ENCODE measurements around the gene PLA2G6. TPM values are rescaled to one million over a fixed set of nuclear protein-coding genes. Genes with fewer than 3 reads are reported as not detected.
"Not testable (repeated sequence)": the region's sequence is repeated elsewhere in the genome, so short reads cannot be mapped to it uniquely, and the experiment has no call there.

PLA2G6 gene
- total and polyA plus RNA-seq, 2 of the 4 experiments (the other 2 are of a cell fraction) = 6.1 to 10.3 TPM

DNA sequence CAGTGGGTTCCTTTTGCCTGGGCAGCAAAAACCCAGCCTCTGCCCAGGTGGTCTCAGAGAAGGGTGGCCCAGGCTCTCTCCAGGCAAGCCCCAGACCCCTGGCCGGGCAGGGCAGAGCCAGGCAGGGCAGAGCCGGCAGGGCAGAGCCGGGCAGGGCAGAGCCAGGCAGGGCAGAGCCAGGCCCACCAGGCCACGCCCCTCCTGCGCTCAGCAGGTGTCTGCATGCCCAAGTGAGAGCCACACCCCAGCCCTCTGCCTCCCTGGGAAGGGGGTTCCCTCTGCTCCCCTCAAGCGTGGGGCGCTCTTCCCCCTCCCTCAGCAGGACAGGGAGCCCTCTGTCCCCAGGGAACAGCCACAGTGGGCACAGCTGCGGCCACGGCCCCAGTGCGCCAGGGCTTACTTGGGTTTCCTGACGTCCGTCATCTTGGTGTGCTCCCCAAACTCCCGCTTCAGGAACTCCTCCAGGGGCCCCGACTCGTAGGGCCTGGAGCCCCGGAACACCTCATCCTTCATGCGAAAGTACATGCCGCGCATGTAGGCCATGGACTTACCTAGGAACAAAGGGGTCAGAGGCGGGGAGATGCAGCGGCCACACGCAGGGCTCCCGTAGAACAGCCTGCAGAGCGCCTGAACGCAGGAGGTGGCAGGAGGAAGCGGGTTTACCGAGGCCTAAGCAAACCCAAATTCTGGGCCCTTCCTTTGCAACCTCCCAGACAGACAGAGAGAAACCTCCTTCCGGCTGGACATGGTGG, 61.1 kb downstream of the PLA2G6 start:
- no peaks in the 10 kb centered on the region for H4K20me1 ChIP-seq (ENCODE audit: insufficient read depth, low read length)
- no peaks in the 10 kb centered on the region for H3K4me1 ChIP-seq (ENCODE audit: control insufficient read depth, insufficient read depth, low read length)
- H3K23ac ChIP-seq (ENCODE audit: low read depth, low read length) = no peak overlapping the region
- no peak overlapping the region for H3K4ac ChIP-seq (ENCODE audit: low read depth, low read length)
- peaks cover 3% of the 10 kb centered on the region; the same call in 1 of the 2 replicates for H3K27me3 ChIP-seq (ENCODE audit: control insufficient read depth, insufficient read depth, low read length)
- intact Hi-C loops (cut with micrococcal nuclease) (no loop called here), in situ Hi-C loops (cut with MboI; ENCODE audit: low sequenced_read_pairs) (no loop called here), dilution Hi-C loops (cut with HindIII; ENCODE audit: low sequenced_read_pairs, unreplicated experiment) (no loop called here)
- H3K36me3 ChIP-seq (ENCODE audit: control insufficient read depth, insufficient read depth, low read length) = no peaks in the 10 kb centered on the region
- no peak overlapping the region for H2BK20ac ChIP-seq (ENCODE audit: low read depth, low read length)
- no peak overlapping the region for H3K56ac ChIP-seq (ENCODE audit: extremely low read depth, insufficient read depth, low read length)
- DNase-seq (no peak), ATAC-seq (ENCODE audit: low read depth) (no peak)
- POLR2A ChIA-PET (ENCODE audit: unreplicated experiment) = no interaction called here
- H2BK5ac ChIP-seq (ENCODE audit: low read depth, low read length, poor library complexity, severe bottlenecking) = no peak overlapping the region
- no peak overlapping the region for H2BK15ac ChIP-seq (ENCODE audit: low read depth, low read length)
- no peak overlapping the region for H4K5ac ChIP-seq (ENCODE audit: low read depth, low read length)
- WGBS, 2 experiments (ENCODE audit: extremely low coverage in 2 of 2, insufficient read length in 1 of 2) = 83% methylated on average over 11 of the region's 28 CpGs; no CpG with 5 or more reads in 1 of the 2 experiments
- no peak overlapping the region for H3K4me3 ChIP-seq (ENCODE audit: insufficient read depth, low read depth, low read length)
- H3K18ac ChIP-seq (ENCODE audit: low read depth, low read length) = no peak overlapping the region
- no peak overlapping the region for H3K4me2 ChIP-seq (ENCODE audit: low read depth, low read length)
- no peaks in the 10 kb centered on the region for H3K9me3 ChIP-seq (ENCODE audit: control insufficient read depth, insufficient read depth, low read length)
- H3K14ac ChIP-seq (replicated peaks; ENCODE audit: low read depth, low read length) = no peak overlapping the region
- no peak overlapping the region for H3K9ac ChIP-seq (ENCODE audit: low read depth, low read length)
- peaks cover 4% of the 10 kb centered on the region for H3K9me1 ChIP-seq (ENCODE audit: insufficient read depth, low read length)
- BruUV-seq (replicated peaks) = no TSS peak
- H4K8ac ChIP-seq (ENCODE audit: low read depth in 2 of 2, low read length in 2 of 2) = no peak overlapping the region
- H3K79me1 ChIP-seq (ENCODE audit: low read depth in 1 of 2, low read length in 2 of 2) = no peaks in the 10 kb centered on the region
- no peak overlapping the region for H2AFZ ChIP-seq (replicated peaks; ENCODE audit: low read length, poor library complexity)
- H2AK5ac ChIP-seq (ENCODE audit: low read depth, low read length) = no peak overlapping the region
- H2BK120ac ChIP-seq (ENCODE audit: low read depth, low read length) = no peak overlapping the region
- H4K91ac ChIP-seq (ENCODE audit: insufficient read depth, low read depth, low read length) = no peak overlapping the region
- CTCF ChIA-PET = no interaction called here
- H2AK9ac ChIP-seq (replicated peaks; ENCODE audit: low read depth, low read length, poor library complexity) = no peak overlapping the region
- H3K27ac ChIP-seq (ENCODE audit: insufficient read depth, low read length) = no peak overlapping the region
- TF ChIP-seq MAZ (IDR thresholded peaks at IDR 0.05; ENCODE audit: borderline replicate concordance, low read depth, low read length) (no peak), MXI1 (IDR thresholded peaks at IDR 0.05; ENCODE audit: borderline replicate concordance, low read depth, low read length) (no peak), NFE2L2 (IDR thresholded peaks at IDR 0.05; ENCODE audit: low read depth, low read length) (no peak), FOS (IDR thresholded peaks at IDR 0.05; ENCODE audit: low read depth, low read length) (no peak)
- TF ChIP-seq, protein P1, sequence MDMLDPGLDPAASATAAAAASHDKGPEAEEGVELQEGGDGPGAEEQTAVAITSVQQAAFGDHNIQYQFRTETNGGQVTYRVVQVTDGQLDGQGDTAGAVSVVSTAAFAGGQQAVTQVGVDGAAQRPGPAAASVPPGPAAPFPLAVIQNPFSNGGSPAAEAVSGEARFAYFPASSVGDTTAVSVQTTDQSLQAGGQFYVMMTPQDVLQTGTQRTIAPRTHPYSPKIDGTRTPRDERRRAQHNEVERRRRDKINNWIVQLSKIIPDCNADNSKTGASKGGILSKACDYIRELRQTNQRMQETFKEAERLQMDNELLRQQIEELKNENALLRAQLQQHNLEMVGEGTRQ (IDR thresholded peaks at IDR 0.05; ENCODE audit: low read depth, low read length) = no peak

DNA sequence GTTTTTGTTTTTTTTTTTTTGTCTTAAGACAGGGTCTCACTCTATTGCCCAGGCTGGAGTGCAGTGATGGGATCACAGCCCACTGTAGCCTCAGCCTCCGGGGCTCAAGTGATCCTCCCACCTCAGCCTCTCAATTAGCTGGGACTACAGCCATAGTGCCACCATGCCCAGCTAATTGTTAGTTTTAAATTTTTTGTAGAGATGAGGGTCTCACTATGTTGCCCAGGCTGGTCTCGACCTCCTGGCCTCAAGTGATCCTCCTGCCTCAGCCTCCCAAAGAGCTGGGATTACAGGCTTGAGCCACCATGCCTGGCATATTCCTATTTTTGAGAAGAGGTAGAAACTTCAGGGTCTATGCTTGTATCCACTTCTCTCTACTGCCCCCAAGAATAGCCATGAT, 62.9 kb downstream of the PLA2G6 start:
- dilution Hi-C loops (cut with HindIII; ENCODE audit: low sequenced_read_pairs, unreplicated experiment); H2AK5ac ChIP-seq (ENCODE audit: low read depth, low read length); H3K36me3 ChIP-seq (ENCODE audit: control insufficient read depth, insufficient read depth, low read length); H3K9me1 ChIP-seq (ENCODE audit: insufficient read depth, low read length); H2AFZ ChIP-seq (replicated peaks; ENCODE audit: low read length, poor library complexity); intact Hi-C loops (cut with micrococcal nuclease); BruUV-seq (replicated peaks); H2BK20ac ChIP-seq (ENCODE audit: low read depth, low read length); POLR2A ChIA-PET (ENCODE audit: unreplicated experiment); DNase-seq; H4K91ac ChIP-seq (ENCODE audit: insufficient read depth, low read depth, low read length); H2BK5ac ChIP-seq (ENCODE audit: low read depth, low read length, poor library complexity, severe bottlenecking); H3K9ac ChIP-seq (ENCODE audit: low read depth, low read length); H3K14ac ChIP-seq (replicated peaks; ENCODE audit: low read depth, low read length); H3K23ac ChIP-seq (ENCODE audit: low read depth, low read length); H4K8ac ChIP-seq (ENCODE audit: low read depth in 2 of 2, low read length in 2 of 2); ATAC-seq (ENCODE audit: low read depth); H2BK120ac ChIP-seq (ENCODE audit: low read depth, low read length); H3K4ac ChIP-seq (ENCODE audit: low read depth, low read length); H3K4me2 ChIP-seq (ENCODE audit: low read depth, low read length); H2AK9ac ChIP-seq (replicated peaks; ENCODE audit: low read depth, low read length, poor library complexity); H3K56ac ChIP-seq (ENCODE audit: extremely low read depth, insufficient read depth, low read length); H2BK15ac ChIP-seq (ENCODE audit: low read depth, low read length); H3K18ac ChIP-seq (ENCODE audit: low read depth, low read length); H3K27ac ChIP-seq (ENCODE audit: insufficient read depth, low read length); CTCF ChIA-PET; H4K20me1 ChIP-seq (ENCODE audit: insufficient read depth, low read length); H3K79me1 ChIP-seq (ENCODE audit: low read depth in 1 of 2, low read length in 2 of 2); H3K9me3 ChIP-seq (ENCODE audit: control insufficient read depth, insufficient read depth, low read length); in situ Hi-C loops (cut with MboI; ENCODE audit: low sequenced_read_pairs); H3K4me1 ChIP-seq (ENCODE audit: control insufficient read depth, insufficient read depth, low read length); H3K4me3 ChIP-seq (ENCODE audit: insufficient read depth, low read depth, low read length); H3K27me3 ChIP-seq (ENCODE audit: control insufficient read depth, insufficient read depth, low read length); H4K5ac ChIP-seq (ENCODE audit: low read depth, low read length): not testable (repeated sequence)
- WGBS, 2 experiments (ENCODE audit: extremely low coverage in 2 of 2, insufficient read length in 1 of 2) = no CpG with 5 or more reads among the region's 2 CpGs

All from IMR-90 (cell line).